Right ventricle myocardium inferior (tissue), 1 donor: Measurements from ENCODE around the gene TRPC3. TPM values are rescaled to one million over a fixed set of nuclear protein-coding genes. Genes with fewer than 3 reads are reported as not detected.
"Not testable (repeated sequence)": the region's sequence is repeated elsewhere in the genome, so short reads cannot be mapped to it uniquely, and the experiment has no call there.

Experiments
- ATAC-seq: fragments of 200-7000 bp; cut with Tn5 transposase; one replicate; pipeline ENCODE4 v1.9.1; 2020; ENCODE audit warnings: mild to moderate bottlenecking, moderate library complexity
- DNase-seq: peaks from one replicate; pipeline ENCODE4 v3.0.0; 2021; ENCODE audit errors: missing footprints
- intact Hi-C: fragments of 100-400 bp; cut with DNase I; formaldehyde crosslinking; loops from one replicate; pipeline ENCODE4 v1.11.0; 2022
- total RNA-seq: library from RNA; stranded (reverse); fragmentation: NEBNext Ultra II Directional; extraction: Animal tissue kit (Norgen Biotek cat#: 25700); gene quantifications from one replicate; pipeline ENCODE4 v1.2.1, GENCODE V29; 2021
- donor health status: DM: no; HTN: yes; CAD: no; lungs with severe emphysema.

Gene TRPC3
- total RNA-seq, 1 donor from 2014 or later: 0.14 TPM

DNA sequence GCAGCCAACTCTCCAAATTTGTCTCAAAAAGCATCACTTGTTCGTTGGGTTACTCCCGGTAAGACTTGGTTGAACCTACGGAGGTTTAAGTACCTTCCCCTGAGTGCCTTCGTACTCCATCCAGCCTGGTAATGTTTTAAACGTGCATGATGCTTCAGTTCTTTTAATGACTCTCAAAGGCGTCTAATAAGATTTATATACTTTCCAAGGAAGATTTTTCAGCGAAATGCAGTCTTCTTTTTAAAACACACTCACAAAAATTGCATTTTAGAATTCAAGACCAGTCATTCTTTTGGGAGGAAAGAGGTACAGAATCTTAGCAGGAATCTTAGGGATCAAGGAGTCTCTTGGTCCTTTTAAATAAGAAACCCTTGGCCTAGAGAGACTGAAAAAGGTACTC is 430 bp upstream of the TRPC3 start:
- intact Hi-C loops: loop anchor here (5.0 to 10.0 kb wide), 2 partner anchors 200 to 263 kb away; partner anchors contain the start of gene BLTP1
- DNase-seq (no peak), ATAC-seq (no peak)

DNA sequence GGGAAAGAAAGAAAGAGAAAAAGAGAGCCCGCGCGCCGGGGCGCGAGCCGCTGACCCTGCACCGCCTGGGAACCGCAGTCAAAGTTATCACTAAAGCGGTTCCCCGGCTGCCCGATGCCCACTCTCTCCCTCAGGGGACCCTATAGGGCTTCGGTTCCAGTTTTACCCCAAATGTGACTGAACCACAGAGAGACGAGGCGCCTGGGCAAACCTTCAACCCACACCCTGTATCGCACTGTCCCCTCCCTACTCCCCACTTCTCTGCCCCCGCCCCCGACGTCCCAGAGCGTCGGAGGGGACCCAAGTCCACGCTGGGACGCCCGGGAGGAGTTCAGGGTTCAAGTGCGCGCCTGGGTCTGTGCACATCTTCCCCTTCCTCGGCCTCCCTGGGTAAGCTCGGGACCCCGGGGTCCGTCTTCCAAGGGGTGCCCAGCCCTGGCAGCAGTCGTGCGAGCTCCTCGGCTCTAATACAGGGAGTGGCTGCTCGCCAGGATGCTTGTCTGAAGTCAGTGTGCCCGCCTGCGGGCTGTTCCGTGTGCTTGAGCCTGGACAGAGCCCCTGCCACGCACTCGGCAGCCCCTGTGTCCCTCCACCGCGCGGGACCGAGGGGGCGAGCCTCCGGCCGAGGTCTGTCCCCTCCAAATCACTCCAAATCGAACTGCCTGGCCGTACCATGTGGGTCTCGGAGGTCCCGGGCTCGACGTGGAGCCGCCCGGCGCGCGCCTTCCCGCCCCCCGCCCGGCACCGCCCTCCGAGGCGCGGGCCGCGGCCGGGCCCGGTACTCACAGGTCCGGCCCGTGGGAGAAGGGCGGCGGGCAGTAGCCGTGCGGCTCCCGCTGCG is 960 bp downstream of the TRPC3 start:
- DNase-seq (no peak), ATAC-seq (peak; percentile 37)
- intact Hi-C loops: loop anchor here (5.0 to 10.0 kb wide), 2 partner anchors 201 to 264 kb away; partner anchors contain the start of gene BLTP1

DNA sequence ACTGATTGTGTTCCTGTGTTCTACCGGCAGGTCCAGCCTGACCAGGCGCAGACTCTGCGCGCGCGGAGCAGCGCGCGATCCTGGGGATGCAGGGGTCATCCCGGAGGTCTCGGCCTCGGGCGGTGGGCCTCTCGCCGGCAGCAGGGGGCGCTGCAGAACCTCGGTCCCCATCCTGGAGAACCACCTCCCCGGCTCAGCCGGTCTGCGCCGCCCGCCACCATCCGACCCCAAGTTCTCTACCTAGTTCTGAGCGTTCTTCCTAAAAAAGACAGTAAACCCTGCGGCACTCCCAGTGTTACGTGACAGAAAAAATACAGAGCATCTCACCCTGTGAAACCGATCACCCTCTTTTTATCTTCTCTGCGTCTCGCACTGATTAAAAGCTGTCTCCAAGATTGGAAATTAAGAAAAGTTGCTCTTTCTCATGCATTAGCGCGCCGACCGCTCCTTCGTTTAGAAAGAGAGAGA is 1.6 kb downstream of the TRPC3 start:
- ATAC-seq (peak; percentile 93), DNase-seq (peak; percentile 87)
- intact Hi-C loops: loop anchor here (5.0 to 10.0 kb wide), 2 partner anchors 202 to 265 kb away; partner anchors contain the start of gene BLTP1

DNA sequence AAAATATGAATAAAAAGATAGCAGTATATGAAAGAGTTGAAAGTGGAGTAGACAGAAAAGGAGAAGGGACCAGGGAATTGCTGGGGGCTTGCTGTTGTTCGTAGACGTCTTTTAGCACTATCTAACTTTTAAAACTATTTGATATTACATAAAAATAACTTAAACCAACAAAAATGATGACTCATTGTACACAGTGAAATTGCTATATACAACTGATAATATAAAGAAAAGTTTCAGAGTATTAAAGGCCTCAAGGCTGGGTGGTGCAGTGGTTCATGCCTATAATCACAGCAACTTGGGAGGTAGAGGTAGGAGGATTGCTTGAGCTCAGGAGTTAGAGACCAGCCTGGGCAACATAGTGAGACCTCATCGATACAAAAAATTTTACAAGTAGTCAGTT is 5.2 kb downstream of the TRPC3 start:
- DNase-seq (no peak), ATAC-seq (no peak)
- intact Hi-C loops: no loop called here

DNA sequence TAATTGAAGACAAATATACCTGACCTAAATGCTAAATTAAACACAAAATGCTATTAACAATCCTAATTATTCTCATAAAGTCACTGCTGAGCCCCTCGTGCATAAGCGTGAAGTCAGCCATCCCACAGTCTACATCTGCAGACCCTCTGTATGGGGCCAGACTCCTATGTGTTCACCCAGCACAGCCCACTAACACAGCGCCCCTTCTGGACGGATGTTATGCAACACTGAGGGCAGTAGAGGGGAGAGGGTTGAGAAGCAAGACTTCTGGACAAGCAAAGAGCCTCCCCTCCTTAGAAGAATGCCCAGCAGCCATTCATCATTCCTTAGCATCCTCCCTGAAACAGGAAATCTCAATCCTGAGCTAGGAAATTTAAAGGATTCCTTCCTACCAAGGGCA is 7.9 kb downstream of the TRPC3 start:
- DNase-seq (no peak), ATAC-seq (no peak)
- intact Hi-C loops: no loop called here

DNA sequence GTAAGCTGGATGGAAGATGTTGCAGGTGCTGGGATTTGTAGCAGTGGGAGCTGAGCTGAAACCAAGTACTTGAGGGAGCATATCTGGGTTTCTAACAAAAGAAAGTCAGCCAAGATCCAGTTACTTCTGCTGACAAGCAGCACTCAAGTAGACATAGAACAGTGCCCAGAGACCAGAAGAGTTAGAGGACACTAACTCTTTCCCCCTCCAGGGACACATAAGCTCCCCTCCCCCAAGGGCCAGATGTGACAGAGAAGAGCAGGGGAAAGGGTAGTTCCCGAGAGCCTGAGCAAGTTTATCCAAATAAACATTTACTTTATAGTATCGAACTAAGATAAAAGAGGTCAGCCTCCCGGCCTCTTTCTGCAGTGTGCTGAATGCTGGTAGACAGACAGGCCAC is 12.2 kb downstream of the TRPC3 start:
- no peak for DNase-seq
- peak; percentile 50 for ATAC-seq
- intact Hi-C loops: no loop called here

DNA sequence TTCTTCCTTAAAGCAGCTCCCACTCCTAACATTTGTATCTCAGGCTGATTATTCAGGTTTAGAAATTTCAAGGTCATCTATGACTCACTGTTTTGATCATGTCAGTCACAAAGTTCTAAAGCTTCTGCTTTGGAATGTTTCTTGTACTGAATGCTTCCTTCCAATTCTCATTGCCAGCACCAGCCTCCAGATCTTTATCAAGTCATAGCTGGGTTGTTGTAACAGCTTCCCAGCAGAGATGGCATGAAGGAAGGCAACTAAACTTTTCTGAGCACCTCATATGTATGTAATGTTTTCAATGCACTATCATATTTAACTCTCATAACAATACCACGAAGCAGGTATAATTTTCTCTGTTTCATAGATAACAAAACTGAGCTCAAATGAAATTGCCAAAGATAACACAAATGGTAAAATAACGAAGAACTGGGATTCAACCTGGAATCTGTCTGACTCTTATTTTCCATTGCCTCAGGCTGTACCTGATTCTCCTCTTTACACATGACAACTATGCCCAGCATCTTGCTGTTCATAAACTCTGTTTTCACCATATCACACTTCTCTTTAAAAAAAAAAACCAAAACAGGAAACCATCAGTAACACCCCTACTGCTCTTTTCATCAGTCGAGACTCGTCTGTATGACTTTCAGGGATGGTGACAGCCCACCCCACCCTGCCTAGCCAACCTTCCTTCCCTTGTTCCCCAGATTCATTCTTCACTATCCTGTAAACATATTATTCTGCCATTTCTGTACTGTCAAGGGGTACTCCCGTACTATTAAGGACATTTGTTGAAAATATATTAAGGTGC is 13.4 kb downstream of the TRPC3 start:
- intact Hi-C loops: no loop called here
- DNase-seq: no peak

DNA sequence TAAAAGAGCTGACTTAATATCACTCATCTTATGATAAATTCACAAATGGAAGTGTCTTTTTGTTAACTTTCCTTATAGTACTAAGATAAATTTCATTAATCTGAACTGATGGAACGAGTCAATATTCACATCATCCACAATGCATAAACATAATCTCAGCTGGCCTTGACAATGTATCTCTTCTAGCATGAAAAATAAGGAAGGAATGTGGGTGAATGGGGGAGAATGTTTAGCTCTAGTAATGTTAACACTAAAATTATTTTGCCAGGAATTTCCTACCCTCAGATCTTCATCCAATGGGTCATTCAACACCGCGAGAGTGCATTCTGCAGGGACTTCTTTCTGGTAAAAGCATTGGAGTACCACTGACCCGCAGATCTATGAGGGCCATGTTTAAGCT is 15.8 kb downstream of the TRPC3 start:
- DNase-seq (no peak), ATAC-seq (no peak)
- intact Hi-C loops: no loop called here

More for the DNA sequence above, 13.4 kb downstream of the TRPC3 start:
- no peak for ATAC-seq

DNA sequence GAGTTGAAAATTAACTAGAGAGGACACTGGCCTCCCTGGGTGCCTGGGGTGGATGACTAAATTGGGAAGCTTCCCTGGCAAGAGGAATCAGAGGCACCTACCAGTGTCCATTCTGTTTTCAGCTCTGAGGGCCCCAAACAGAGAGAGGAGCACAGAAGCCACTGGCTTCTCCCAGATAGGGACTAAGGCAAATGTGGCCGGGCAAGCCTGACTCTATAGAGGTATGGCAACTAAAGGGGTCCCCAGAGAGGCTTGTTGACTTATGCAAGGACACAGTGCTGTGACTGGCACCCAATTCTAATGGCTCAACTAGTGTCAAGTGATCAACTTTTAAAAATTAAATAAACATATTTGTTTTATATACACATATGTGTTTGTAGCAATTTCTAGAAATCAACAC is 17.2 kb downstream of the TRPC3 start:
- no peak for DNase-seq
- intact Hi-C loops: no loop called here
- ATAC-seq: no peak

DNA sequence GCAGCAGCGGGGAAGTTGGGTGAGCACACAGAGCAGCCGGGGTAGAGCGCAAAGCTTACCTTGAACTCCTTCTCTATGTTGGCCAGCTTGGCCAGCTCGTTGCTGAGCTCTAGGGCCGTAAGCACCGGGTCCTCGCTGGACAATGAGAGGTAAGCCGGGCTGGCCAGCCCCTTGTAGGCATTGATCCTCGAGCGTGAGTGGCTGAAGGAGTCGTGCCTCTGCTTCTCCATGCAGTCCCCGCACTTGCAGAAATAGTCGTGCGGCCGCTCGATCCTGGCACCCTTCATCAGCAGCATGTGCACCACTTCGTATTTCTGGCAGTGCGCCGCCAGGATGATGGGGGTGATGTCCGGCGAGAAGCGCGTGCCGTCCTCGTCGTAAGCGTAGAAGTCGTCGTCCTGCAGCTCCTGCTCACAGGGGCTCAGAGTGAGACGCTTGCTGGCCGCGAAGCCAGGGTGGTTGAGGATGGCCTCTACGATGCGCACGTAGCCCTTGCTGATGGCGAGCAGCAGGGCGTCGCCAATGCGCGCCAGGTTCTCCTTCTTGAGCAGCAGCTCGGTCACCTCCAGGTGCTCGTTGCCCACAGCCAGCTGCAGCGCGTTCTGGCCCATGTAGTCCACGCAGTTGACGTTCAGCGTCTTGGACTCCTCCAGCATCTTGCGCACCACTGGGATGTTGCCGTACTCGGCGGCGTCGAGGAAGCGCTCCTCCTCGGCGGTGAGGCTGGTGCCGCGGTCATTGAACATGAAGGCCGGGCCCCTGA is 19.5 kb downstream of the TRPC3 start:
- intact Hi-C loops: no loop called here
- no peak for ATAC-seq
- DNase-seq: no peak

DNA sequence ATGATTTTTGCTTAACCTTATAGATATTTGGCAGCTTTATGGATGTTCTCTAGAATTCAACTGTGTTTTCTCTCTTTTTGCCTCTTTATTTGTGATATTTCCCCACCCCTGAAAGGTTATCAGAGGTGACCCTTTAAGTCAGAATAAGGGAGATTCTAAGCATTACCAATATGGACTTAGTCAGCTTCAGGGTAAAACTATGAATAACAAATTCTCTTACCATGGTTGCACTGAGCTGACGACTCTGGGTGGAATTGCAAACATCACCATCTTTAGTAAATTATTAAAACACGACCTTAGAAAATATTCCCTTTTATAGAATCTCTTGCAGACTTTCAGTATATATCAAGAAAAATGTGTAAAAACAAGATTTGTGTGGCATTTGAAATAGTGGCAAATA is 21.6 kb downstream of the TRPC3 start:
- intact Hi-C loops: no loop called here
- ATAC-seq (no peak), DNase-seq (no peak)

DNA sequence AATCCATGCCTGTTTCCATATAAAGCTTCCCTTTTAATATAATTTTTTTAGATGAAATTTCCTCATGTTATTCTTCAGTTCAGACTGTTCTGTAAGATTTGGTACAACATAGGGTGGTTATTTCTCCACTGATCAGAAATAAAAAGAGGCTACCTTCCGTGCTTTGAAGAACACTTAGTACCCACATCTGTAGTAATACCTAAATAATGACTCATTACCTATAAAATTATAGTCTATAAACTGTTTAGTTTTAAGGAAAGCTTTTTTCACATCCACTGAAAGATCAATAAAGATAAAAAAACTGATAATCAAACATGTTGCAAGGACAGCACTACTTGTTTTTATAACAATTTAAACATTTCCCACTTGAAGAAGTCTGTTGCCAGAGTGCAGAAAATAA is 23.9 kb downstream of the TRPC3 start:
- no peak for DNase-seq
- ATAC-seq: no peak
- intact Hi-C loops: no loop called here

DNA sequence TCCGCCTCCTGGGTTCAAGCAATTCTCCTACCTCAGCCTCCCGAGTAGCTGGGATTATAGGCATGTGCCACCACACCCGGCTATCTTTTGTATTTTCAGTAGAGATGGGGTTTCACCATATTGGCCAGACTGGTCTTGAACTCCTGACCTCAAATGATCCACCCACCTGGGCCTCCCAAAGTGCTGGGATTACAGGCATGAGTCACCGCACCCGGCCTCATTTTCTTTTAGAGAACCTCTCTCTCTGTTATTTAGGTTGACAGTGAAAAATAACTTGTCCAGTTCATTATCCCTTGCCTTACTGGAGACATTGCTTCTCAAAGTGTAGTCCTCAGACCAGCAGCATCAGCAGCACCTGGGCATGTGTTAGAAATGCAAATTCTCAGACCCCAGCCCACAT is 25.4 kb downstream of the TRPC3 start:
- DNase-seq: not testable (repeated sequence)

DNA sequence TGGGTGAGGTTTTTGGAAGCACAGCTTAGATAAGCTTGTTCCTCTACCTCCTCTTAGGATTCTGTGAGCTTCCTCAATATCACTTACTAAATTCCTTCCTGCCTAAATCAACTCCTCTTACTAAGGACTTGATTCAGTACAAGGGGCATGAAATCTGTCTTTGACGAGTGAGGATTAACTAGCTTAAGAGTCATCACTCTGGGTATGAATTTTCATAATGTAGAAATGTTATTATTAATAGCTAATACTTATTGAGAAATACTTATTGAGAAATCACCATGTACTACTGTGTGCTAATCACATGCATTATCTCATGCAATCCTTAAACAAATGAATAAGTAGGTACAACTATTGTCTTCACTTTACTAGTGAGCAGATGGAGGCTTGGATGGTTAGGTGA is 28.6 kb downstream of the TRPC3 start:
- ATAC-seq (no peak), DNase-seq (no peak)
- intact Hi-C loops: no loop called here

More for the DNA sequence above, 25.4 kb downstream of the TRPC3 start:
- ATAC-seq, intact Hi-C loops: not testable (repeated sequence)

DNA sequence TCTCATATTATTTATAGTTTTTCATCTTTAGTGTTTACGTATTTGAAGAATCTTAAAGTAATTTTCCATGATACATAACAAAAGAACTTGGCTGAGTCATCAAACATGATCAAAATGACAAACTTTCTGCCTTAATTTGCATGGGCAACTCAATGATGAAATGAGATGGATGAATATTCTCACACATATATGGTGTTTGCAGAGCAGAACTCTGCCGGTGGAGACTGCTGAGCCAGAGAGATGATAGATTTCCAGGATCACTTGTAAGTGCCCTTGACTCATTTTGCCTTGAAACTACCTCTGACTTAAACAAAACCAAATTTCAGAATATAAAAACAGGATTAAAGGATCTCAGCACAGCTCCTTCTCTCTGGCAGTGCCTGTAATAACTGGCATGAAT is 38.2 kb downstream of the TRPC3 start:
- ATAC-seq (no peak), DNase-seq (no peak)
- intact Hi-C loops: no loop called here

DNA sequence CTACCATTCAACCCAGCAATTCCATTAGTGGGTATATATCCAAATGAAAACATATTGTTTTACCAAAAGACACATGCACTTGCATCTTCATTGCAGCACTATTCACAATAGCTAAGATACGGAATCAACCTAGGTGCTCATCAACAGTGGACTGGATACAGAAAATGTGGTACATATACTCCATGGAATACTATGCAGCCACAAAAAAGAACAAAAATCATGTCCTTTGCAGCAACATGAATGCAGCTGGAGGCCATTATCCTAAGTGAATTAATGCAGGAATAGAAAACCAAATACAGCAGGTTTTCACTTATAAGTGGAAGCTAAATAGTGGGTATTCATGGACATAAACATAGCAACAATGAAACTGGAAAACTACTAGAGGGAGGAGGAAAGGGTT is 43.5 kb downstream of the TRPC3 start:
- no peak for DNase-seq
- no peak for ATAC-seq
- intact Hi-C loops: no loop called here

DNA sequence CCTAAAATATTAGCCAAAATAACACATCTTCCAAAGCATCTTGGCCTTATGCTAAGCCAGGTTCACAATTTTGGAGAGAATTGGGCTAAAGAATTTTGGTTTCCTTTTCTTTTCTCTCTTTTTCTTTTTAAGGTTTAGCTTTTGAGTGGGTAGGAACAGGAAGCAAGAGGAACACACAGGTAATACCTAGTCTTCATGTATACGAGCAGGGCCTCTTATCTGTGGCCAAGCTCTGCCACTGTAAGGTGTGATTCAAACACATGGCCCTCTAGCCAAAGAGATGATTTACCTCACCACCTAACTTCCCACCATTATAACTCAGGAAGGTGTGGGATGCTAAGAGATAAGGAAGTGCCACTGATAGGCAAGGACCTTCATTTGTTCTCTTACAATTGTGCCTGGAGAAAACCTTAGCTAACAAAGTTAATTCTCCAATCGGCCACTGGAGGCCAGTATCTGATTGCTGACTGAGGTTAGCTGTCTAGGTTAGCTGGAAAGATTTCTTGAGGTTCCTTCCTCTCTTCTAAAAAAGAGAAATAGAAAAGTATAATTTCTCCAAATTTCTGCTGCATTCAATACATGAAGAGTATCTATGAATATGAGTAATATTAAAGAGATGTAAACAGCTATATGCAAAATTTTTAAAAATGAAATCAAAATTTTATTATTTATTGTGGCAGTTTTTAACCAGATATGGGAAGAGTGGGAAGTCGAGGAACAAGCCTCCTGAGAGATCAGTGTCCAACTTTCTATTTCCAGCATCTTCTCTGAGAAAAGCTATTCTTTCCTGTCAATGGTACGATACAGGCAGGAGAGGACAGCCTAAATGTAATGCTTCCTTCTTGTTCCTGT is 51.5 kb downstream of the TRPC3 start:
- ATAC-seq (peak; percentile 34), DNase-seq (no peak)
- intact Hi-C loops: no loop called here

DNA sequence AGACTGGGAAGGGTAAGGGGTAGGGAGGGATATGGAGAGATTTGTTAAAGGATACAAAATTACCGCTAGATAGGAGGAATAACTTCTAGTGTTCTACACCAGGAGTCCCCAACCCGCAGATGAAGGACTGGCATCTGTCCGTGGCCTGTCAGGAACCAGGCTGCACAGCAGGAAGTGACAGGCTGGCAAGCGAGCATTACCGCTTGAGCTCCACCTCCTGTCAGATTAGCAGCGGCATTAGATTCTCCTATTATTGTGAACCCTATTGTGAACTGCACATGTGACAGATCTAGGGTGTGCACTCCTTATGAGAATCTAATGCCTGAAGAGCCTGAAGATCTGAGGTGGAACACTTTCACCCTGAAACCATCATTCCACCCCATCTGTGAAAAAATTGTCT is 53.7 kb downstream of the TRPC3 start:
- DNase-seq (no peak), ATAC-seq (no peak)
- intact Hi-C loops: no loop called here
